K562 (cell line): ENCODE measurements around the gene HEPACAM. TPM values are rescaled to one million over a fixed set of nuclear protein-coding genes. Genes with fewer than 3 reads are reported as not detected.
A peak's percentile ranks its signal among the peaks of the same experiment; 100 is the strongest.

Experiments used
- ATAC-seq: fragments of 200-7000 bp; cut with Tn5 transposase; 3 replicates; pipeline ENCODE4 v1.9.1; 2020; ENCODE audit warnings: moderate library complexity
- BruUV-seq: library from RNA; stranded (reverse); fragments of 400-500 nt; replicated peaks from 2 replicates; lab custom pipeline; 2021; lab: Mats Ljungman, UMichigan
- CTCF ChIA-PET: fragments of 300-600 bp; formaldehyde crosslinking; extraction: SDS; loops from one replicate; lab custom pipeline; 2021; ENCODE audit warnings: low intra/inter-chr PET ratio; lab: Yijun Ruan, JAX
- POLR2A ChIA-PET: fragments of 300-600, 350-650 bp; sonication (Branson Sonifier 250); formaldehyde crosslinking; extraction: SDS; loops from one replicate; lab custom pipeline; 2021; ENCODE audit warnings: antibody characterized with exemption, inconsistent platforms; lab: Yijun Ruan, JAX
- DNase-seq, 4 experiments: peaks; one replicate each; pipeline versions ENCODE4 v3.0.0 to v3.0.0-alpha.2; 2011 to 2018; ENCODE audit warnings: low spot score in 3 of 4, mixed read lengths in 3 of 4; ENCODE audit errors: extremely low read depth in 1 of 4
- FAIRE-seq: peaks from 2 replicates; lab custom pipeline; 2011; peaks lifted over from hg19 to GRCh38; lab: Jason Lieb, UNC
- H2AFZ ChIP-seq: 2 replicates; pipeline ENCODE4 v1.6.0; 2011; ENCODE audit warnings: low read depth, low read length, control low read depth, inconsistent platforms
- H3K27ac ChIP-seq: fragments of 200-600 bp; 3 replicates; pipeline ENCODE4 v1.8.0; 2011; ENCODE audit warnings: low read depth, mild to moderate bottlenecking, control low read depth, inconsistent platforms, low read length, moderate library complexity, mixed read lengths; ENCODE audit errors: extremely low read depth
- H3K27me3 ChIP-seq, 2 experiments: fragments of 300-600 bp in 1 of 2; 2 replicates in 1 of 2; 3 replicates in 1 of 2; pipeline versions ENCODE4 v1.6.0 to v1.8.0; 2011; ENCODE audit warnings: inconsistent platforms in 2 of 2, low read length in 2 of 2, mild to moderate bottlenecking in 1 of 2, mixed read lengths in 1 of 2, moderate library complexity in 1 of 2; ENCODE audit not compliant: control insufficient read depth in 2 of 2, insufficient read depth in 2 of 2
- H3K36me3 ChIP-seq: fragments of 300-600 bp; 3 replicates; pipeline ENCODE4 v1.8.0; 2011; ENCODE audit warnings: mild to moderate bottlenecking, low read length, inconsistent platforms; ENCODE audit not compliant: control insufficient read depth, insufficient read depth
- H3K4me1 ChIP-seq, 2 experiments: fragments of 200-600 bp in 1 of 2; replicated peaks in 1 of 2; 2 replicates in 1 of 2; 3 replicates in 1 of 2; pipeline versions ENCODE4 v1.5.1 to v1.8.0; 2011; ENCODE audit warnings: inconsistent platforms in 2 of 2, low read length in 2 of 2, mild to moderate bottlenecking in 1 of 2, mixed read lengths in 1 of 2, moderate library complexity in 1 of 2; ENCODE audit not compliant: control insufficient read depth in 2 of 2, insufficient read depth in 2 of 2
- H3K4me2 ChIP-seq: 2 replicates; pipeline ENCODE4 v1.6.1; 2011; ENCODE audit warnings: low read length, control low read depth, inconsistent platforms, mixed read lengths; ENCODE audit not compliant: insufficient read depth
- H3K4me3 ChIP-seq: fragments of 200-600 bp; sonication (generic), shearing (Covaris generic); 2 replicates; pipeline ENCODE4 v1.5.1; 2016; ENCODE audit warnings: control low read depth, inconsistent platforms
- H3K79me2 ChIP-seq: fragments of 200-600 bp; 3 replicates; pipeline ENCODE4 v1.8.0; 2011; ENCODE audit warnings: low read length, inconsistent platforms; ENCODE audit not compliant: control insufficient read depth, insufficient read depth
- H3K9ac ChIP-seq, 2 experiments: 2 replicates each; pipeline versions ENCODE4 v1.6.0 to v1.6.1; 2011; ENCODE audit warnings: low read depth in 2 of 2, low read length in 2 of 2, control low read depth in 1 of 2, inconsistent platforms in 1 of 2, mild to moderate bottlenecking in 1 of 2, mixed read lengths in 1 of 2; ENCODE audit not compliant: insufficient read depth in 1 of 2
- H3K9me1 ChIP-seq: one replicate; pipeline ENCODE4 v1.6.0; 2011; ENCODE audit warnings: inconsistent platforms, mild to moderate bottlenecking, low read length, moderate library complexity; ENCODE audit not compliant: control insufficient read depth, insufficient read depth
- H3K9me3 ChIP-seq: replicated peaks from 2 replicates; pipeline ENCODE4 v1.5.1; 2011; ENCODE audit warnings: low read depth, low read length, inconsistent platforms; ENCODE audit not compliant: control insufficient read depth, insufficient read depth
- H4K20me1 ChIP-seq: replicated peaks from 2 replicates; pipeline ENCODE4 v1.6.1; 2011; ENCODE audit warnings: low read length, inconsistent platforms, mixed read lengths; ENCODE audit not compliant: control insufficient read depth, insufficient read depth
- NR2C1 ChIP-seq, 2 experiments: fragments of 450-650 bp; IDR thresholded peaks; 2 replicates each; pipeline ENCODE4 v1.6.1; 2017; ENCODE audit warnings: mild to moderate bottlenecking in 2 of 2, antibody characterized with exemption in 1 of 2, inconsistent platforms in 1 of 2, missing compliant biosample characterization in 1 of 2, missing genetic modification characterization in 1 of 2
- POLR2G ChIP-seq: fragments of 200-400 bp; formaldehyde crosslinking; IDR thresholded peaks from 2 replicates; pipeline ENCODE4 v1.6.1; 2017; ENCODE audit warnings: low read depth, mild to moderate bottlenecking, antibody characterized with exemption, low read length, moderate library complexity
- SMARCE1 ChIP-seq: fragments of 450-650 bp; IDR thresholded peaks from 2 replicates; pipeline ENCODE4 v1.7.1; 2016; ENCODE audit warnings: mild to moderate bottlenecking
- ZKSCAN1 ChIP-seq: fragments of 150-350 bp; IDR thresholded peaks from 2 replicates; pipeline ENCODE4 v1.6.1; 2016; ENCODE audit warnings: low read depth, low read length
- ZKSCAN8 ChIP-seq: fragments of 200-800 bp; sonication (Bioruptor generic); IDR thresholded peaks from 2 replicates; pipeline ENCODE4 v1.6.1; 2016; ENCODE audit warnings: missing genetic modification characterization, missing compliant biosample characterization
- ZNF140 ChIP-seq: fragments of 250-450 bp; sonication (Bioruptor Pico); IDR thresholded peaks from 2 replicates; pipeline ENCODE4 v1.8.0; 2021; ENCODE audit warnings: moderate library complexity, mild to moderate bottlenecking, inconsistent platforms
- WGBS: fragments of 100-300 bp; shearing (Covaris generic); methylation state at CpG from one replicate; pipeline ENCODE4 v1.1.6; 2016; ENCODE audit warnings: low coverage, mixed read lengths; ENCODE audit not compliant: insufficient coverage; ENCODE audit errors: missing lambda C conversion rate; 5-methylcytosine and 5-hydroxymethylcytosine counted together
- in situ Hi-C: fragments of 300-500 bp; cut with MboI; formaldehyde crosslinking; loops from 4 replicates; pipeline ENCODE4 v1.15.0; 2018; ENCODE audit warnings: inconsistent platforms, mixed read lengths
- intact Hi-C: fragments of 100-400 bp; cut with micrococcal nuclease; formaldehyde crosslinking; loops from 2 replicates; pipeline ENCODE4 v1.14.2; 2022
- polyA plus RNA-seq, 8 experiments: library from polyadenylated mRNA; depleted of rRNA in 4 of 8; stranded (reverse) in 5 of 8; unstranded in 3 of 8; fragments of >200 nt; fragmentation: Nextera tagmentation in 2 of 8; fragmentation: Illumina TruSeq in 1 of 8; extraction: Ambion mirVana in 2 of 8; extraction: Trizol in 1 of 8; gene quantifications; 2 replicates each; pipeline versions ENCODE4 v1.2.1 to v1.2.3, GENCODE V29; 2011 to 2014; ENCODE audit warnings: inconsistent platforms in 1 of 8, missing spikeins in 1 of 8
- total RNA-seq, 7 experiments: library from RNA; depleted of rRNA in 6 of 7; stranded (reverse); fragments of >200 nt in 6 of 7; fragmentation: Illumina TruSeq in 2 of 7; extraction: Trizol in 2 of 7; gene quantifications; 2 replicates each; pipeline versions ENCODE4 v1.2.1 to v1.2.3, GENCODE V29; 2011 to 2021; ENCODE audit warnings: low replicate concordance in 1 of 7
- TF ChIP-seq, protein P1 (sequence below): IDR thresholded peaks from 2 replicates; pipeline ENCODE4 v1.6.1; 2011; ENCODE audit not compliant: insufficient read length; ENCODE audit errors: extremely low read depth

HEPACAM gene
- total and polyA plus RNA-seq, 9 of the 15 experiments (the other 6 are each of a cell fraction or from before 2014, with no cell fraction given): not detected

DNA sequence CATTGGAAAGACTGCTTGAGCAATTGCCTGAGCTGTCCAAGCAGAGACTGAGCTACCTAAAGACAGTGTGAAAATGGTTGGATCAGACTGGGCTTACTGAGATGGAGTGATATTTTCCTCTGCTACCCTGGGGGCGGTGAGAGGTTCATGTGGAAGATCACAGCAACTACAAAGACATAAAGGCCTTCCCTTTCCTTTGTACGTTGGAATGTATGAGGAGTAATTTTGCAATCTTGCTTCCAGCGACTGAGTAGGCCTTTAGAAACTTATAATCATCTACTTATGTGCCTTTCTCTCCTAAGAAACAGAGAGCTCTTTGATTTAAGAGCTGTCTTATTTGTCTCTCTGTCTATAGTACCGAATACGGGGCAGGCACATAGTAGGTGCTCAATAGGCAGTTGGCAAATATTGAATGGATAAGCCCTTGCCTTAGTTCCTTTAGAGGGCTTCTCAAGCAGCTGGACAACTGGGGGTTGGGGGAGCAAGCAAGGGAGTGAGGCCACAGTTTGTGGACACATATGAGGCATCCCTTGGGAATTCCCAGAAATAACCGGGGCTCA is 2.4 kb upstream of the HEPACAM start:
- Histone ChIP-seq H2AFZ (no peak overlapping the region), H3K4me3 (no peak overlapping the region), H4K20me1 (no peaks in the 10 kb centered on the region), H3K79me2 (no peaks in the 10 kb centered on the region), H3K36me3 (no peaks in the 10 kb centered on the region)
- BruUV-seq: no TSS peak
- DNase-seq: no peak
- no peak for ATAC-seq
- no peak for FAIRE-seq
- POLR2A ChIA-PET: no interaction called here
- TF ChIP-seq ZKSCAN1 (0 out of 2 replicates have a peak, but pooled peaks have one; percentile 41), POLR2G (no peak)
- TF ChIP-seq, all 486 proteins: peak for 1
- Histone ChIP-seq H3K9me3 (no peaks in the 10 kb centered on the region), H3K9ac (no peak overlapping the region), H3K4me2 (no peak overlapping the region), H3K9me1 (no peaks in the 10 kb centered on the region), H3K27me3 (peaks cover 24 to 35% of the 10 kb centered on the region in 2 experiments; a peak in 4 of 5 replicates), H3K27ac (no peak overlapping the region), H3K4me1 (no peaks in the 10 kb centered on the region)
- intact Hi-C loops: no loop called here
- CTCF ChIA-PET: no interaction called here
- 0% methylated on average over 5 of the region's 6 CpGs for WGBS
- in situ Hi-C loops: no loop called here

- no peak overlapping the region for H3K27ac ChIP-seq
- POLR2A ChIA-PET: interaction anchor here (0.6 kb wide), 1 partner anchor 334 kb away, joined by 4 read pairs; no protein-coding TSS in a partner anchor
- peaks cover 23 to 34% of the 10 kb centered on the region in 2 experiments; a peak in 4 of 5 replicates for H3K27me3 ChIP-seq
- 0% methylated on average over 3 of the region's 3 CpGs for WGBS
- intact Hi-C loops (no loop called here), in situ Hi-C loops (no loop called here)
- no peaks in the 10 kb centered on the region for H3K36me3 ChIP-seq
- no peaks in the 10 kb centered on the region for H3K79me2 ChIP-seq
- DNase-seq: no peak
- no peaks in the 10 kb centered on the region for H4K20me1 ChIP-seq
- H3K4me1 ChIP-seq: no peaks in the 10 kb centered on the region
- no peak overlapping the region for H3K9ac ChIP-seq
- no peak for ATAC-seq
- no peak overlapping the region for H3K4me3 ChIP-seq
- no peaks in the 10 kb centered on the region for H3K9me3 ChIP-seq
- H2AFZ ChIP-seq: no peak overlapping the region
- TF ChIP-seq, protein P1, sequence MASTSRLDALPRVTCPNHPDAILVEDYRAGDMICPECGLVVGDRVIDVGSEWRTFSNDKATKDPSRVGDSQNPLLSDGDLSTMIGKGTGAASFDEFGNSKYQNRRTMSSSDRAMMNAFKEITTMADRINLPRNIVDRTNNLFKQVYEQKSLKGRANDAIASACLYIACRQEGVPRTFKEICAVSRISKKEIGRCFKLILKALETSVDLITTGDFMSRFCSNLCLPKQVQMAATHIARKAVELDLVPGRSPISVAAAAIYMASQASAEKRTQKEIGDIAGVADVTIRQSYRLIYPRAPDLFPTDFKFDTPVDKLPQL: no peak
- TF ChIP-seq ZNF140 (CRISPR knock-in tag) (no peak), NR2C1 (IDR thresholded peaks at IDR 0.05) (no peak), NR2C1 (tag; IDR thresholded peaks at IDR 0.05) (no peak), SMARCE1 (no peak), ZKSCAN8 (CRISPR knock-in tag) (no peak)
- TF ChIP-seq, all 486 proteins: peak for 0
- no TSS peak for BruUV-seq
- Histone ChIP-seq H3K9me1 (no peaks in the 10 kb centered on the region), H3K4me2 (no peak overlapping the region)
- no peak for FAIRE-seq
- CTCF ChIA-PET: no interaction called here
These were observed 1.6 kb upstream of the HEPACAM start for GRCh38 chr11:124937336-124937935.
